ENCODE data around the gene POC5.

The POC5 gene

GRCh38 chr5:75690669-75691068 lies 26.6 kb downstream of the POC5 start:
- H3K4me3 ChIP-seq (replicated peaks; ENCODE audit: insufficient read depth, low read length): no peak overlapping the region
- no peak for DNase-seq (ENCODE audit: low read depth in 1 of 2, low spot score in 1 of 2)
- TF ChIP-seq, protein P1, sequence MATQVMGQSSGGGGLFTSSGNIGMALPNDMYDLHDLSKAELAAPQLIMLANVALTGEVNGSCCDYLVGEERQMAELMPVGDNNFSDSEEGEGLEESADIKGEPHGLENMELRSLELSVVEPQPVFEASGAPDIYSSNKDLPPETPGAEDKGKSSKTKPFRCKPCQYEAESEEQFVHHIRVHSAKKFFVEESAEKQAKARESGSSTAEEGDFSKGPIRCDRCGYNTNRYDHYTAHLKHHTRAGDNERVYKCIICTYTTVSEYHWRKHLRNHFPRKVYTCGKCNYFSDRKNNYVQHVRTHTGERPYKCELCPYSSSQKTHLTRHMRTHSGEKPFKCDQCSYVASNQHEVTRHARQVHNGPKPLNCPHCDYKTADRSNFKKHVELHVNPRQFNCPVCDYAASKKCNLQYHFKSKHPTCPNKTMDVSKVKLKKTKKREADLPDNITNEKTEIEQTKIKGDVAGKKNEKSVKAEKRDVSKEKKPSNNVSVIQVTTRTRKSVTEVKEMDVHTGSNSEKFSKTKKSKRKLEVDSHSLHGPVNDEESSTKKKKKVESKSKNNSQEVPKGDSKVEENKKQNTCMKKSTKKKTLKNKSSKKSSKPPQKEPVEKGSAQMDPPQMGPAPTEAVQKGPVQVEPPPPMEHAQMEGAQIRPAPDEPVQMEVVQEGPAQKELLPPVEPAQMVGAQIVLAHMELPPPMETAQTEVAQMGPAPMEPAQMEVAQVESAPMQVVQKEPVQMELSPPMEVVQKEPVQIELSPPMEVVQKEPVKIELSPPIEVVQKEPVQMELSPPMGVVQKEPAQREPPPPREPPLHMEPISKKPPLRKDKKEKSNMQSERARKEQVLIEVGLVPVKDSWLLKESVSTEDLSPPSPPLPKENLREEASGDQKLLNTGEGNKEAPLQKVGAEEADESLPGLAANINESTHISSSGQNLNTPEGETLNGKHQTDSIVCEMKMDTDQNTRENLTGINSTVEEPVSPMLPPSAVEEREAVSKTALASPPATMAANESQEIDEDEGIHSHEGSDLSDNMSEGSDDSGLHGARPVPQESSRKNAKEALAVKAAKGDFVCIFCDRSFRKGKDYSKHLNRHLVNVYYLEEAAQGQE (IDR thresholded peaks at IDR 0.05; ENCODE audit: insufficient replicate concordance, low read depth): no peak
- TF ChIP-seq GABPA (IDR thresholded peaks at IDR 0.05; ENCODE audit: low read depth) (no peak), POLR2AphosphoS5 (IDR thresholded peaks at IDR 0.05; ENCODE audit: low read depth) (no peak), SPI1 (IDR thresholded peaks at IDR 0.05; ENCODE audit: borderline replicate concordance, low read depth) (no peak), CTCF (IDR thresholded peaks at IDR 0.05; ENCODE audit: insufficient read depth, low read length) (no peak)
- no peaks in the 10 kb centered on the region for H3K27me3 ChIP-seq (ENCODE audit: insufficient read depth, poor library complexity, severe bottlenecking)
- H3K27ac ChIP-seq (replicated peaks): no peak overlapping the region

DNA sequence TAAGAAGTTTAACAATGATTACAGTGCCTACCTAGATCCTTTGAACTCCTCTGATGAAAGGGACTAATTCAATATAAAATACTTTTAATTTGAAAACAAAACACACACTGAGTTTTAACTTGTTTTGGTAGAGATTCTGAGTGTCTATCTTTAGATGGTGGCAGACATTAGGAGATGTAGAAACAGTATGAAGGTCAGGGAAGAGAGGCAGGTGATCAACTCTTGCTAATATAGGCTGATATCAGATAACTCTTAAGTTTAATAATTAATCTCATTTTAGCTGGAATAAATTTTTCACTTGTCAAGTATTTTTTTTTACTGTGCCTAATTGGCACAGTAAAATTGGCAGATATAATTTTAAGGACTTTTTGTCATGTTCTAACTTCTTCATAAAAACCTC lies 30.8 kb downstream of the POC5 start:
- H3K27me3 ChIP-seq (ENCODE audit: insufficient read depth, poor library complexity, severe bottlenecking): no peaks in the 10 kb centered on the region
- no peak overlapping the region for H3K27ac ChIP-seq (replicated peaks)
- TF ChIP-seq POLR2AphosphoS5 (IDR thresholded peaks at IDR 0.05; ENCODE audit: low read depth): no peak
- no peak for TF ChIP-seq GABPA (IDR thresholded peaks at IDR 0.05; ENCODE audit: low read depth)
- TF ChIP-seq CTCF (IDR thresholded peaks at IDR 0.05; ENCODE audit: insufficient read depth, low read length): no peak
- no peak for TF ChIP-seq SPI1 (IDR thresholded peaks at IDR 0.05; ENCODE audit: borderline replicate concordance, low read depth)
- TF ChIP-seq, protein P1 (IDR thresholded peaks at IDR 0.05; ENCODE audit: insufficient replicate concordance, low read depth): no peak
- no peak overlapping the region for H3K4me3 ChIP-seq (replicated peaks; ENCODE audit: insufficient read depth, low read length)
- no peak for DNase-seq (ENCODE audit: low read depth in 1 of 2, low spot score in 1 of 2)

GRCh38 chr5:75685141-75685540 lies 32.1 kb downstream of the POC5 start:
- Histone ChIP-seq H3K27ac (replicated peaks) (no peak overlapping the region), H3K4me3 (replicated peaks; ENCODE audit: insufficient read depth, low read length) (no peak overlapping the region), H3K27me3 (ENCODE audit: insufficient read depth, poor library complexity, severe bottlenecking) (no peaks in the 10 kb centered on the region)
- TF ChIP-seq, protein P1 (IDR thresholded peaks at IDR 0.05; ENCODE audit: insufficient replicate concordance, low read depth): no peak
- no peak for TF ChIP-seq SPI1 (IDR thresholded peaks at IDR 0.05; ENCODE audit: borderline replicate concordance, low read depth)
- TF ChIP-seq CTCF (IDR thresholded peaks at IDR 0.05; ENCODE audit: insufficient read depth, low read length): no peak
- TF ChIP-seq POLR2AphosphoS5 (IDR thresholded peaks at IDR 0.05; ENCODE audit: low read depth): no peak
- no peak for TF ChIP-seq GABPA (IDR thresholded peaks at IDR 0.05; ENCODE audit: low read depth)
- no peak for DNase-seq (ENCODE audit: low read depth in 1 of 2, low spot score in 1 of 2)
